Stimulated activated CD4-positive, alpha-beta T cell treated with anti-CD3 and anti-CD28 coated beads, TNF-alpha, amount 100 ng/mL, for 1 hour (primary cell): ENCODE results near the gene CCDC87.
"Not testable (repeated sequence)": the region's sequence is repeated elsewhere in the genome, so short reads cannot be mapped to it uniquely, and the experiment has no call there.

ENCODE experiments used
- DNase-seq, 3 donors: peaks; one replicate each; pipeline ENCODE4 v3.0.0-alpha.2; 2020; ENCODE audit warnings: low read depth in 3 of 3, low spot score in 1 of 3

CCDC87 gene

GRCh38 chr11:66559142-66559865 lies 33.6 kb downstream of the CCDC87 start:
- peak in 1 of 3 donors; percentile 36 for DNase-seq

GRCh38 chr11:66557733-66558326 lies 35.0 kb downstream of the CCDC87 start:
- DNase-seq: no peak

GRCh38 chr11:66556086-66556485 lies 36.8 kb downstream of the CCDC87 start:
- DNase-seq: no peak

GRCh38 chr11:66555416-66555815 lies 37.4 kb downstream of the CCDC87 start:
- no peak for DNase-seq

GRCh38 chr11:66554602-66555001 lies 38.3 kb downstream of the CCDC87 start:
- no peak for DNase-seq

GRCh38 chr11:66550887-66551286 lies 42.0 kb downstream of the CCDC87 start:
- DNase-seq: no peak

- DNase-seq: no peak
Measured at GRCh38 chr11:66549696-66550095, 43.2 kb downstream of the CCDC87 start.

- DNase-seq: no peak
Measured at GRCh38 chr11:66548774-66549630, 43.9 kb downstream of the CCDC87 start.

- no peak for DNase-seq
Measured at GRCh38 chr11:66548041-66548440, 44.8 kb downstream of the CCDC87 start.

GRCh38 chr11:66547662-66548009 lies 45.2 kb downstream of the CCDC87 start:
- DNase-seq: no peak

- DNase-seq: no peak
Measured at GRCh38 chr11:66546966-66547661, 45.7 kb downstream of the CCDC87 start.

GRCh38 chr11:66546368-66546965 lies 46.4 kb downstream of the CCDC87 start, which contains the start of gene ACTN3:
Gene ACTN3 (plus strand): TSS chr11:66546903. CDS start chr11:66546938, 35 bp downstream.
- no peak for DNase-seq

- DNase-seq: peak; percentile 47 to 77 (median 58)
Measured at GRCh38 chr11:66545701-66546367, 47.0 kb downstream of the CCDC87 start, which contains the start of gene ZDHHC24. Gene ZDHHC24 (minus strand): TSS chr11:66546048. CDS start chr11:66546003, 45 bp downstream.

GRCh38 chr11:66544952-66545351 lies 47.9 kb downstream of the CCDC87 start:
- not testable (repeated sequence) for DNase-seq

GRCh38 chr11:66543263-66544107 lies 49.4 kb downstream of the CCDC87 start:
- peak; percentile 21 for DNase-seq

GRCh38 chr11:66542362-66542761 lies 50.5 kb downstream of the CCDC87 start:
- no peak for DNase-seq

- no peak for DNase-seq
Measured at GRCh38 chr11:66541892-66542291, 51.0 kb downstream of the CCDC87 start.

- DNase-seq: not testable (repeated sequence)
Measured at GRCh38 chr11:66540598-66540997, 52.3 kb downstream of the CCDC87 start.
